SK-N-SH (cell line): ENCODE data around the gene CCSER1.

Experiments used
- MAX ChIP-seq: IDR thresholded peaks from 2 replicates; pipeline ENCODE4 v1.4.0; 2012; ENCODE audit warnings: low read depth
- RAD21 ChIP-seq: IDR thresholded peaks from 2 replicates; pipeline ENCODE4 v1.6.1; 2012; ENCODE audit warnings: mild to moderate bottlenecking, low read length

GRCh38 chr4:91636083-91636482 is 1508.9 kb downstream of the CCSER1 start:
- TF ChIP-seq RAD21 (no peak), MAX (no peak)
